Esophagus squamous epithelium (tissue), 5 donors: Measurements from ENCODE around the gene GCFC2. TPM values are rescaled to one million over a fixed set of nuclear protein-coding genes. Genes with fewer than 3 reads are reported as not detected.
"Not testable (repeated sequence)": the region's sequence is repeated elsewhere in the genome, so short reads cannot be mapped to it uniquely, and the experiment has no call there.

ENCODE experiments used
- DNase-seq: peaks from one replicate; lab custom pipeline; 2025; lab: John Stamatoyannopoulos, UW
- H3K27ac ChIP-seq, 4 donors: fragments of 200-600 bp; sonication (generic); one replicate each; pipeline ENCODE4 v1.5.1; 2016 to 2019; ENCODE audit warnings: mild to moderate bottlenecking in 1 of 4
- H3K27me3 ChIP-seq, 4 donors: fragments of 200-600 bp; sonication (generic); 1 replicate in 3 of 4; 2 replicates in 1 of 4; pipeline versions ENCODE4 v1.5.1 to v1.6.0; 2017 to 2021; ENCODE audit warnings: antibody characterized with exemption in 1 of 4
- H3K36me3 ChIP-seq, 3 donors: fragments of 200-600 bp; sonication (generic); one replicate each; pipeline ENCODE4 v1.5.1; 2016 to 2019
- H3K4me1 ChIP-seq, 3 donors: fragments of 200-600 bp; sonication (generic); one replicate each; pipeline ENCODE4 v1.5.1; 2017 to 2019
- H3K4me3 ChIP-seq, 4 donors: fragments of 200-600 bp; sonication (generic); 1 replicate in 3 of 4; 2 replicates in 1 of 4; pipeline ENCODE4 v1.5.1; 2016 to 2019; ENCODE audit warnings: mild to moderate bottlenecking in 2 of 4, moderate library complexity in 1 of 4
- H3K9me3 ChIP-seq, 3 donors: fragments of 200-600 bp; sonication (generic); one replicate each; pipeline ENCODE4 v1.5.1; 2016 to 2019
- POLR2A ChIP-seq, 4 donors: fragments of 450-650 bp; IDR thresholded peaks; one replicate each; pipeline ENCODE4 v1.6.1; 2017; ENCODE audit warnings: antibody characterized with exemption in 4 of 4, mild to moderate bottlenecking in 4 of 4, moderate library complexity in 3 of 4
- WGBS, 2 donors: methylation state at CpG; one replicate each; pipeline ENCODE4 v1.1.5; 2018; 5-methylcytosine and 5-hydroxymethylcytosine counted together
- intact Hi-C: fragments of 100-400 bp; cut with DNase I; formaldehyde crosslinking; loops from one replicate; pipeline ENCODE4 v1.15.0; 2022
- total RNA-seq, 4 donors: library from RNA; depleted of rRNA; stranded (reverse); fragments of >200 nt; gene quantifications; one replicate each; pipeline ENCODE4 v1.1.0, GENCODE V29; 2016
- TF ChIP-seq, protein P1 (sequence below), 6 experiments: fragments of 450-650 bp in 4 of 6; fragments of 200-600 bp in 2 of 6; sonication (generic) in 2 of 6; IDR thresholded peaks; one replicate each; pipeline ENCODE4 v1.5.1; 2016 to 2019; ENCODE audit warnings: antibody characterized with exemption in 6 of 6, mild to moderate bottlenecking in 4 of 6, moderate library complexity in 4 of 6
- donor health status: DM: yes; HTN: yes; CAD: no.

Gene GCFC2
- total RNA-seq, 4 donors from 2014 or later = 10.2 to 22.7 (median 14.5) TPM

GRCh38 chr2:75705921-75706320, 4.8 kb downstream of the GCFC2 start:
- no peak for TF ChIP-seq POLR2A (IDR thresholded peaks at IDR 0.05)
- TF ChIP-seq, protein P1, sequence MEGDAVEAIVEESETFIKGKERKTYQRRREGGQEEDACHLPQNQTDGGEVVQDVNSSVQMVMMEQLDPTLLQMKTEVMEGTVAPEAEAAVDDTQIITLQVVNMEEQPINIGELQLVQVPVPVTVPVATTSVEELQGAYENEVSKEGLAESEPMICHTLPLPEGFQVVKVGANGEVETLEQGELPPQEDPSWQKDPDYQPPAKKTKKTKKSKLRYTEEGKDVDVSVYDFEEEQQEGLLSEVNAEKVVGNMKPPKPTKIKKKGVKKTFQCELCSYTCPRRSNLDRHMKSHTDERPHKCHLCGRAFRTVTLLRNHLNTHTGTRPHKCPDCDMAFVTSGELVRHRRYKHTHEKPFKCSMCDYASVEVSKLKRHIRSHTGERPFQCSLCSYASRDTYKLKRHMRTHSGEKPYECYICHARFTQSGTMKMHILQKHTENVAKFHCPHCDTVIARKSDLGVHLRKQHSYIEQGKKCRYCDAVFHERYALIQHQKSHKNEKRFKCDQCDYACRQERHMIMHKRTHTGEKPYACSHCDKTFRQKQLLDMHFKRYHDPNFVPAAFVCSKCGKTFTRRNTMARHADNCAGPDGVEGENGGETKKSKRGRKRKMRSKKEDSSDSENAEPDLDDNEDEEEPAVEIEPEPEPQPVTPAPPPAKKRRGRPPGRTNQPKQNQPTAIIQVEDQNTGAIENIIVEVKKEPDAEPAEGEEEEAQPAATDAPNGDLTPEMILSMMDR (IDR thresholded peaks at IDR 0.05) = no peak
- no peak overlapping the region for H3K27ac ChIP-seq
- peaks cover 0 to 24% (median under 1%) of the 10 kb centered on the region in 3 donors for H3K4me1 ChIP-seq
- H3K9me3 ChIP-seq = no peaks in the 10 kb centered on the region
- no peak overlapping the region for H3K4me3 ChIP-seq
- H3K36me3 ChIP-seq = peaks cover 0 to 43% (median 8%) of the 10 kb centered on the region in 3 donors
- 32 to 41% methylated on average over 1 of the region's 1 CpG for WGBS, 2 donors
- no peaks in the 10 kb centered on the region for H3K27me3 ChIP-seq
- intact Hi-C loops = no loop called here
- DNase-seq = no peak

GRCh38 chr2:75703589-75704287, 7.0 kb downstream of the GCFC2 start:
- DNase-seq = no peak
- no peak overlapping the region for H3K4me3 ChIP-seq
- intact Hi-C loops = no loop called here
- H3K4me1 ChIP-seq = peaks cover 0 to 8% (median 0%) of the 10 kb centered on the region in 3 donors
- no peaks in the 10 kb centered on the region for H3K9me3 ChIP-seq
- WGBS, 2 donors = 85 to 86% methylated on average over 4 of the region's 4 CpGs
- H3K36me3 ChIP-seq = peaks cover 0 to 65% (median 12%) of the 10 kb centered on the region in 3 donors
- no peak overlapping the region for H3K27ac ChIP-seq
- TF ChIP-seq, protein P1 (IDR thresholded peaks at IDR 0.05) = no peak
- no peak for TF ChIP-seq POLR2A (IDR thresholded peaks at IDR 0.05)
- H3K27me3 ChIP-seq = no peaks in the 10 kb centered on the region

DNA sequence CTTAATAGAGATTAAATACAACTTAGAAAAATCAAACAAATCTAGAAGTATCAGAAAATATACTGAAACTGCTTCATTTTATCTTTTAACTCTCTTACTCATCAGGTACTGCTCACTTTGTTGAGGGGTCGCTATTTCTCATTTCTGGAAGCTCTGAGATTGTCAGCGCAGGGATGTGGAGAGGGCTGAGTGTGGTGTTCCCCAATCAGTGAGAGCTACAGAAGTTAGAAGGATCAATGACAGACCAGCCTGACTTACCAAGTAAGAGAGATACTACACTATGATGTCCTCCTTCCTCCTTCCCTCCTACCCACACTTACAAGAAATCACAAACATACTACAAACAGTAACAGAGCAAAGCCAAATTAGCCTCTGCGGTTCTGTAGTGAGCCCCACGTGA, 8.1 kb downstream of the GCFC2 start:
- 92 to 93% methylated on average over 4 of the region's 4 CpGs for WGBS, 2 donors
- H3K36me3 ChIP-seq = peaks cover 0 to 76% (median 12%) of the 10 kb centered on the region in 3 donors
- H3K9me3 ChIP-seq = no peaks in the 10 kb centered on the region
- no peak overlapping the region for H3K4me3 ChIP-seq
- intact Hi-C loops = no loop called here
- H3K27ac ChIP-seq = no peak overlapping the region
- peaks cover 0 to 6% (median 0%) of the 10 kb centered on the region in 3 donors for H3K4me1 ChIP-seq
- TF ChIP-seq, protein P1 (IDR thresholded peaks at IDR 0.05) = no peak
- no peak for TF ChIP-seq POLR2A (IDR thresholded peaks at IDR 0.05)
- no peak for DNase-seq
- H3K27me3 ChIP-seq = no peaks in the 10 kb centered on the region

DNA sequence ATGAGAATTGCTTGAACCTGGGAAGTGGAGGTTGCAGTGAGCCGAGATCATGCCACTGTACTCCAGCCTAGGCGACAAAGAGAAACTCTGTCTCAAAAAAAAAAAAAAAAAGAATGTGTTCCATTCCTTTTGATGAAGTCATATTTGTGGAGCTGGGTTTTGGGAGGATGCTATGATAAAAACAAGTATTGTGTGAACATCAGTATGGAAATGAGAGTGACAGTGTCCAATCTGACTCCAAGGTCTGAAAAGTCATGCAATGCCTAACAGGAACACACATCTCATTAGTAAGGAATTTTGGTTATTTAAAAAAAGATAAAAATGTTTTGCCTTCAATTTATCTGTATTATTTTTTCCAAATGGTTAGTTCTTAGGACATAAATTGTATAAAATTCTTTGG, 11.8 kb downstream of the GCFC2 start:
- TF ChIP-seq, protein P1 (IDR thresholded peaks at IDR 0.05) = no peak
- no peak for TF ChIP-seq POLR2A (IDR thresholded peaks at IDR 0.05)
- H3K27ac ChIP-seq = no peak overlapping the region
- no peak for DNase-seq
- no peak overlapping the region for H3K4me3 ChIP-seq
- peaks cover 0 to 98% (median 6%) of the 10 kb centered on the region in 3 donors for H3K36me3 ChIP-seq
- intact Hi-C loops = no loop called here
- H3K27me3 ChIP-seq = no peaks in the 10 kb centered on the region
- H3K9me3 ChIP-seq = no peaks in the 10 kb centered on the region
- 91 to 95% methylated on average over 2 of the region's 2 CpGs for WGBS, 2 donors
- H3K4me1 ChIP-seq = no peaks in the 10 kb centered on the region

GRCh38 chr2:75688196-75688595, 22.5 kb downstream of the GCFC2 start:
- no peak for TF ChIP-seq POLR2A (IDR thresholded peaks at IDR 0.05)
- TF ChIP-seq, protein P1 (IDR thresholded peaks at IDR 0.05) = no peak
- no peaks in the 10 kb centered on the region for H3K27me3 ChIP-seq
- DNase-seq = no peak
- peaks cover 0 to 92% (median 17%) of the 10 kb centered on the region in 3 donors for H3K36me3 ChIP-seq
- H3K4me1 ChIP-seq = no peaks in the 10 kb centered on the region
- H3K27ac ChIP-seq = no peak overlapping the region
- no peaks in the 10 kb centered on the region for H3K9me3 ChIP-seq
- WGBS, 2 donors = 92 to 95% methylated on average over 1 of the region's 1 CpG
- intact Hi-C loops = no loop called here
- H3K4me3 ChIP-seq = no peak overlapping the region

DNA sequence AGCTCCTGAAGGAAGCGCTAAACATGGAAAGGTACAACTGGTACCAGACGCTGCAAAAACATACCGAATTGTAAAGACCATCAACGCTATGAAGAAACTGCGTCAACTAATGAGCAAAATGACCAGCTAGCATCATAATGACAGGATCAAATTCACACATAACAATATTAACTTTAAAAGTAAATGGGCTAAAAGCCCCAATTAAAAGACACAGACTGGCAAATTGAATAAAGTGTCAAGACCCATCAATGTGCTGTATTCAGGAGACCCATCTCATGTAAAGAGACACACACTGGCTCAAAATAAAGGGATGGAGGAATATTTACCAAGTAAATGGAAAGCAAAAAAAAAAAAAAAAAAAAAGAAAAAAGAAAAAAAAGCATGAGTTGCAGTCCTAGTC, 27.3 kb downstream of the GCFC2 start:
- H3K4me1 ChIP-seq, DNase-seq, H3K4me3 ChIP-seq, H3K27ac ChIP-seq, H3K27me3 ChIP-seq, intact Hi-C loops, H3K9me3 ChIP-seq: not testable (repeated sequence)
- H3K36me3 ChIP-seq = peaks cover 0 to 92% (median under 1%) of the 10 kb centered on the region in 3 donors
- 89 to 95% methylated on average over 5 of the region's 5 CpGs for WGBS, 2 donors
